Measurements from ENCODE around the gene PDGFA. TPM values are rescaled to one million over a fixed set of nuclear protein-coding genes. Genes with fewer than 3 reads are reported as not detected.

The PDGFA gene
- total RNA-seq, 1 experiment from 2014 or later, result 35.8 TPM

DNA sequence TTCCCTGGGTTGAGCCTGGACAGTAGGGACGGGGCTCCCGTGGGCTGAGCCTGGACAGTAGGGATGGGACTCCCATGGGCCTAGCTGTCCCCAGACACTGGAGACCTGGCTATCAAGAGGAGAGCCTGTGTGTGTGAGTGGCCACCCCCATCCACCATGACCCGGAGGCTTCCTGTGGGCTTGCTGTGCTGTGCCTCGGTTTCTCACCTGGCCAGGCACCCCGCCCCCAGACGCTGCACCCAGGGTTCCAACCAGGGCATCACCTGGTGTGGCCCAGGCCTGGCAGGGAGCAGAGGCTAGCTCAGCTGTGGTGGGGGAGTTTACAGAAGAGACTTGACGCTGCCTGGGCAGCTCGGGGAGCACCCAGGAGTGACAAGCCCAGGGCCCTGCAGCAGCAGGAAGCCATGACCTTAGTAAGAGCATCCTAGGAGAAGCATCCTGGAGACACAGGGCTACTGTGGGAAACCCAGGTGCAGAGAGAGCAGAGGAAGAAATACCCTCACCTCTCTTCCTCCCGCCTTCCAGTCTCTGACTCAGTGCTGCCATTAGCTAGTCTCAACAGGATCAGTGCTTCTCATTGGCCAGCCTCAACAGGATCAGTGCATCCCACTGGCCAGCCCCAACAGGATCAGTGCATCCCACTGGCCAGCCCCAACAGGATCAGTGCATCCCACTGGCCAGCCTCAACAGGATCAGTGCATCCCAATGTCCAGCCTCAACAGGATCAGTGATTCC lies 61.0 kb downstream of the PDGFA start:
- no peak overlapping the region for H3K27ac ChIP-seq (ENCODE audit: insufficient read length, low read depth, low read length)
- no peak overlapping the region for H2BK5ac ChIP-seq (ENCODE audit: insufficient read length, low read length)
- no peaks in the 10 kb centered on the region for H3K9me3 ChIP-seq (ENCODE audit: control insufficient read depth, low read depth, low read length)
- no CpG with 5 or more reads among the region's 9 CpGs for WGBS (ENCODE audit: extremely low coverage, insufficient read length, low lambda C conversion rate)
- no peak for DNase-seq
- TF ChIP-seq, protein P1, sequence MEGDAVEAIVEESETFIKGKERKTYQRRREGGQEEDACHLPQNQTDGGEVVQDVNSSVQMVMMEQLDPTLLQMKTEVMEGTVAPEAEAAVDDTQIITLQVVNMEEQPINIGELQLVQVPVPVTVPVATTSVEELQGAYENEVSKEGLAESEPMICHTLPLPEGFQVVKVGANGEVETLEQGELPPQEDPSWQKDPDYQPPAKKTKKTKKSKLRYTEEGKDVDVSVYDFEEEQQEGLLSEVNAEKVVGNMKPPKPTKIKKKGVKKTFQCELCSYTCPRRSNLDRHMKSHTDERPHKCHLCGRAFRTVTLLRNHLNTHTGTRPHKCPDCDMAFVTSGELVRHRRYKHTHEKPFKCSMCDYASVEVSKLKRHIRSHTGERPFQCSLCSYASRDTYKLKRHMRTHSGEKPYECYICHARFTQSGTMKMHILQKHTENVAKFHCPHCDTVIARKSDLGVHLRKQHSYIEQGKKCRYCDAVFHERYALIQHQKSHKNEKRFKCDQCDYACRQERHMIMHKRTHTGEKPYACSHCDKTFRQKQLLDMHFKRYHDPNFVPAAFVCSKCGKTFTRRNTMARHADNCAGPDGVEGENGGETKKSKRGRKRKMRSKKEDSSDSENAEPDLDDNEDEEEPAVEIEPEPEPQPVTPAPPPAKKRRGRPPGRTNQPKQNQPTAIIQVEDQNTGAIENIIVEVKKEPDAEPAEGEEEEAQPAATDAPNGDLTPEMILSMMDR (conservative IDR thresholded peaks at IDR 0.05), result no peak
- H3K79me1 ChIP-seq (ENCODE audit: insufficient read depth, low read depth, low read length, poor library complexity, severe bottlenecking), result no peaks in the 10 kb centered on the region
- H3K27me3 ChIP-seq (ENCODE audit: insufficient read depth, low read length), result no peaks in the 10 kb centered on the region
- H2AFZ ChIP-seq (ENCODE audit: low read length), result no peak overlapping the region
- H3K23ac ChIP-seq (ENCODE audit: insufficient read length, low read depth, low read length), result no peak overlapping the region
- no peak overlapping the region for H2BK15ac ChIP-seq (ENCODE audit: low read depth, low read length)
- no peaks in the 10 kb centered on the region for H3K79me2 ChIP-seq (ENCODE audit: insufficient read depth, low read length)
- no peak overlapping the region for H3K9ac ChIP-seq (ENCODE audit: extremely low read depth, insufficient read length, low read length)
- Mint-ChIP-seq H3K9me3 (no peaks in the 10 kb centered on the region), H3K27ac (no peak overlapping the region), H3K36me3 (ENCODE audit: insufficient read depth in 1 of 3, low read depth in 3 of 3) (no peaks in the 10 kb centered on the region), H3K4me1 (peaks cover 12 to 17% of the 10 kb centered on the region in 2 experiments), H3K4me3 (no peak overlapping the region), H3K27me3 (ENCODE audit: low read depth) (peaks cover 2% of the 10 kb centered on the region; the same call in 1 of the 2 replicates)
- H4K20me1 ChIP-seq (ENCODE audit: control insufficient read depth, insufficient read depth, insufficient read length), result no peaks in the 10 kb centered on the region
- H3K4ac ChIP-seq (ENCODE audit: low read depth, low read length), result no peak overlapping the region
- H2BK120ac ChIP-seq (ENCODE audit: low read depth, low read length, poor library complexity, severe bottlenecking), result no peak overlapping the region
- H4K91ac ChIP-seq (ENCODE audit: insufficient read length, low read depth, low read length), result no peak overlapping the region
- H3K18ac ChIP-seq (ENCODE audit: insufficient read length, low read depth, low read length), result no peak overlapping the region
- no peak overlapping the region; the same call in 1 of the 2 replicates for H3K14ac ChIP-seq (ENCODE audit: insufficient read depth, low read length)
- H2AK5ac ChIP-seq (ENCODE audit: insufficient read length, low read length), result no peak overlapping the region
- no peak overlapping the region for H4K8ac ChIP-seq (replicated peaks; ENCODE audit: insufficient read length, low read depth, low read length)
- H3K23me2 ChIP-seq (ENCODE audit: insufficient read length, low read depth, low read length, poor library complexity, severe bottlenecking), result no peaks in the 10 kb centered on the region
- no peak overlapping the region for H3K4me2 ChIP-seq (ENCODE audit: insufficient read depth, insufficient read length, low read length)
- no peak overlapping the region for H3T11ph ChIP-seq (ENCODE audit: low read length)
- no peak overlapping the region for H2BK20ac ChIP-seq (ENCODE audit: low read depth, low read length, poor library complexity, severe bottlenecking)
- no peak overlapping the region for H3K56ac ChIP-seq (ENCODE audit: insufficient read length, low read depth, low read length)
- H4K5ac ChIP-seq (ENCODE audit: insufficient read length, low read depth, low read length), result no peak overlapping the region
- no peak overlapping the region for H2BK12ac ChIP-seq (ENCODE audit: insufficient read length, low read depth, low read length)
- H3K4me1 ChIP-seq (ENCODE audit: insufficient read depth, low read length), result no peaks in the 10 kb centered on the region

All from H9 (cell line).